Astrocyte (in vitro differentiated cells and primary cell): ENCODE measurements around the gene CYGB. TPM values are rescaled to one million over a fixed set of nuclear protein-coding genes. Genes with fewer than 3 reads are reported as not detected.

Source experiments
- DNase-seq: peaks from one replicate; pipeline ENCODE4 v3.0.0-alpha.2; 2010; ENCODE audit warnings: low read depth
- FAIRE-seq: peaks from 2 replicates; lab custom pipeline; 2011; peaks lifted over from hg19 to GRCh38; lab: Jason Lieb, UNC
- H2AFZ ChIP-seq: 2 replicates; pipeline ENCODE4 v1.6.0; 2012; ENCODE audit warnings: low read depth, low read length, inconsistent platforms
- H3K27ac ChIP-seq: 2 replicates; pipeline ENCODE4 v1.5.1; 2011; ENCODE audit warnings: low read depth, low read length, inconsistent platforms
- H3K27me3 ChIP-seq: 2 replicates; pipeline ENCODE4 v1.6.0; 2011; ENCODE audit warnings: low read length, inconsistent platforms; ENCODE audit not compliant: insufficient read depth
- H3K36me3 ChIP-seq: 2 replicates; pipeline ENCODE4 v1.5.1; 2011; ENCODE audit warnings: low read length, inconsistent platforms; ENCODE audit not compliant: insufficient read depth
- H3K4me1 ChIP-seq: 2 replicates; pipeline ENCODE4 v1.5.1; 2011; ENCODE audit warnings: low read length, inconsistent platforms; ENCODE audit not compliant: insufficient read depth
- H3K4me2 ChIP-seq: 2 replicates; pipeline ENCODE4 v1.6.0; 2012; ENCODE audit warnings: low read length, inconsistent platforms
- H3K4me3 ChIP-seq: 2 replicates; pipeline ENCODE4 v1.5.1; 2011; ENCODE audit warnings: low read depth, mild to moderate bottlenecking, low read length, inconsistent platforms; ENCODE audit not compliant: insufficient read depth
- H3K79me2 ChIP-seq: 2 replicates; pipeline ENCODE4 v1.6.0; 2012; ENCODE audit warnings: mild to moderate bottlenecking, low read length, inconsistent platforms; ENCODE audit not compliant: insufficient read depth
- H3K9ac ChIP-seq: 2 replicates; pipeline ENCODE4 v1.6.0; 2012; ENCODE audit warnings: mild to moderate bottlenecking, low read length, inconsistent platforms
- H3K9me3 ChIP-seq: 2 replicates; pipeline ENCODE4 v1.5.1; 2012; ENCODE audit warnings: low read depth, mild to moderate bottlenecking, low read length, inconsistent platforms; ENCODE audit not compliant: insufficient read depth
- H4K20me1 ChIP-seq: 2 replicates; pipeline ENCODE4 v1.6.0; 2012; ENCODE audit warnings: low read length, inconsistent platforms; ENCODE audit not compliant: insufficient read depth
- H3K27ac Mint-ChIP-seq: one replicate; pipeline ENCODE4 v1.8.0; 2021; ENCODE audit warnings: mild to moderate bottlenecking, mixed read lengths; ENCODE audit not compliant: unreplicated experiment
- H3K27me3 Mint-ChIP-seq: one replicate; pipeline ENCODE4 v1.8.0; 2021; ENCODE audit warnings: low read depth, mixed read lengths; ENCODE audit not compliant: unreplicated experiment
- H3K36me3 Mint-ChIP-seq: one replicate; pipeline ENCODE4 v1.8.0; 2021; ENCODE audit warnings: low read depth, mixed read lengths; ENCODE audit not compliant: unreplicated experiment
- H3K4me1 Mint-ChIP-seq: one replicate; pipeline ENCODE4 v1.8.0; 2021; ENCODE audit warnings: low read depth, mixed read lengths; ENCODE audit not compliant: unreplicated experiment
- H3K4me3 Mint-ChIP-seq: one replicate; pipeline ENCODE4 v1.8.0; 2021; ENCODE audit warnings: mild to moderate bottlenecking, moderate library complexity, mixed read lengths; ENCODE audit not compliant: unreplicated experiment
- H3K9me3 Mint-ChIP-seq: one replicate; pipeline ENCODE4 v1.8.0; 2021; ENCODE audit warnings: mild to moderate bottlenecking, mixed read lengths; ENCODE audit not compliant: unreplicated experiment
- CTCF ChIP-seq: IDR thresholded peaks from 2 replicates; pipeline ENCODE4 v1.5.1; 2011; ENCODE audit warnings: low read depth, mild to moderate bottlenecking, inconsistent platforms, low read length, moderate library complexity; ENCODE audit not compliant: insufficient read depth
- EZH2 ChIP-seq: IDR thresholded peaks from 2 replicates; pipeline ENCODE4 v1.6.1; 2012; ENCODE audit warnings: mild to moderate bottlenecking, low read length, inconsistent platforms; ENCODE audit not compliant: insufficient read depth
- total RNA-seq: library from RNA; stranded (reverse); gene quantifications from 2 replicates; pipeline ENCODE4 v1.2.1, GENCODE V29; 2021

The CYGB gene
- total RNA-seq, 1 donor from 2014 or later, result 29.2 TPM

DNA sequence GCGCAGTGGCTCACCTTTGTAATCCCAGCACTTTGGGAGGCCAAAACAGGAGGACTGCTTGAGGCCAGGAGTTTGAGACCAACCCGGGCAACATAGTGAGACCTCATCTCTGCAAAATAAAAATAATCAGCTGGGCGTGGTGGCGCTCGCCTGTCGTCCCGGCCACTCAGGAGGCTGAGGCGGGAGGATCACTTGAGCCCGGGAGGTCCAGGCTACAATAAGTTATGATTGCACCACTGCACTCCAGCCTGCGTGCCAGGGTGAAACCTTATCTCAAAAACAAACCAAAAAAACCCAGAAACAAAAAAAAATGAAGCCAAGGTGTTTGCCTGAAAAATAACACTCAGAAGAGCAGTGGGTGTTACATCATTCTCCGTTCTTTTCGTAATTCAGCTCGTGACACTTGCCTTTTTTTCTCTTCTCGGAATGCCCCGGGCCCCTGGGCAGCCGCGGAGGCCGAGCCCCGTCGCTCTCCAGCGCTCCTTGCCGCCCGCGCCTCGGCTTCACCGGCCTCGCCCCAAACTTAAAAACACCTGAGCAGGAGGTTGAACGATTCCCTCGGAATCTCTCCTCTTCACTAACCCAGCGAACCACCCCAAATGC is 19.4 kb upstream of the CYGB start:
- Mint-ChIP-seq H3K27ac (peak overlapping the region; percentile 93), H3K36me3 (peaks cover 6% of the 10 kb centered on the region), H3K9me3 (peaks cover 2% of the 10 kb centered on the region), H3K4me1 (peaks cover 28% of the 10 kb centered on the region), H3K27me3 (no peaks in the 10 kb centered on the region), H3K4me3 (peak overlapping the region; percentile 99)
- Histone ChIP-seq H3K4me3 (peak overlapping the region; percentile 98), H3K27ac (peak overlapping the region; percentile 95), H3K4me1 (peaks cover 37% of the 10 kb centered on the region), H2AFZ (peak overlapping the region; percentile 82), H3K36me3 (peaks cover 15% of the 10 kb centered on the region), H4K20me1 (peaks cover 34% of the 10 kb centered on the region), H3K79me2 (peaks cover 44% of the 10 kb centered on the region), H3K9ac (peak overlapping the region; percentile 100), H3K9me3 (no peaks in the 10 kb centered on the region), H3K4me2 (peak overlapping the region; percentile 87), H3K27me3 (no peaks in the 10 kb centered on the region)
- FAIRE-seq, result no peak
- no peak for TF ChIP-seq CTCF
- TF ChIP-seq EZH2, result no peak
- no peak for DNase-seq

- no peaks in the 10 kb centered on the region for H3K36me3 ChIP-seq
- Mint-ChIP-seq H3K27ac (no peak overlapping the region), H3K27me3 (no peaks in the 10 kb centered on the region), H3K9me3 (peaks cover 2% of the 10 kb centered on the region), H3K36me3 (no peaks in the 10 kb centered on the region), H3K4me3 (no peak overlapping the region), H3K4me1 (peaks cover 23% of the 10 kb centered on the region)
- H3K4me2 ChIP-seq, result no peak overlapping the region
- no peak overlapping the region for H3K27ac ChIP-seq
- DNase-seq (no peak), FAIRE-seq (no peak)
- H2AFZ ChIP-seq, result no peak overlapping the region
- no peak for TF ChIP-seq CTCF
- no peak for TF ChIP-seq EZH2
- peaks cover 17% of the 10 kb centered on the region for H3K4me1 ChIP-seq
- no peaks in the 10 kb centered on the region for H3K27me3 ChIP-seq
- H3K9me3 ChIP-seq, result no peaks in the 10 kb centered on the region
- no peak overlapping the region for H3K4me3 ChIP-seq
- H3K9ac ChIP-seq, result no peak overlapping the region
- H3K79me2 ChIP-seq, result peaks cover 16% of the 10 kb centered on the region
- peaks cover 7% of the 10 kb centered on the region for H4K20me1 ChIP-seq
Observed at GRCh38 chr17:76554131-76554530, 16.6 kb upstream of the CYGB start.

DNA sequence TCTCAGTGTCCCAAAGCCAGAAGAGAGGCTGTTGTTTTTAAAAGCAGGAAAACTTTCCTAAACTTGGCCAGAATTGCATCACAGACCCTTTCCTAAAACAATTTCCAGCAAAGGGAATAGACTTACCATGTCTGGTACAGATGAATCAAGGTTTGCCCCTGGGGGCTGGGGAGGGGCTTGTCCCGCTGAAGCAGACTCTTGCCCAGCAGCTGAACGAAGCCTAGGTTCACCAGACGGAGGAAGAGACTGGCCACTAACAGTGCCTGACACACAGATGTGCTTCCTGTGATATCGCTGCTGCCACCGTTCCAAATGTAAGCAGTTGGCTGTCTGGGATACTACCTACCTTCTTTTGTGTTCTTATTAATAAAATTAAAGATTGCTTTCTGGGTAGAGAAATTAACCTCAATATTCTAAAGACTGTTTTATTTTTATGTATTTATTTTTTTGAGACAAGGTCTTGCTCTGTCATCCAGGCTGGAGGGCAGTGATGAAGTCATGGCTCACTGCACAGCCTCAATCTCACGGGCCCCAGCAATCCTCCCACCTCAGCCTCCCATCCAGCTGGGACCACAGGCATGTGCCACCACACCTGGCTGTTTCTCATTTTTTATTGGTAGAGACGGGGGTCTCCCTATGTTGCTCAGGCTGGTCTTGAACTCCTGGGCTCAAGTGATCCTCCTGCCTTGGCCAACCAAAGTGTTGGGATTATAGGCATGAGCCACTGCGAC is 15.8 kb upstream of the CYGB start:
- Mint-ChIP-seq H3K36me3 (no peaks in the 10 kb centered on the region), H3K27ac (no peak overlapping the region), H3K4me1 (peaks cover 22% of the 10 kb centered on the region), H3K27me3 (no peaks in the 10 kb centered on the region), H3K4me3 (no peak overlapping the region), H3K9me3 (peaks cover 2% of the 10 kb centered on the region)
- Histone ChIP-seq H3K79me2 (peaks cover 8% of the 10 kb centered on the region), H3K9ac (no peak overlapping the region), H3K4me2 (no peak overlapping the region), H3K36me3 (no peaks in the 10 kb centered on the region), H3K27ac (no peak overlapping the region), H3K4me1 (peaks cover 11% of the 10 kb centered on the region), H4K20me1 (no peaks in the 10 kb centered on the region), H2AFZ (no peak overlapping the region), H3K9me3 (no peaks in the 10 kb centered on the region), H3K4me3 (no peak overlapping the region), H3K27me3 (no peaks in the 10 kb centered on the region)
- DNase-seq, result no peak
- no peak for FAIRE-seq
- TF ChIP-seq CTCF (no peak), EZH2 (no peak)
